ENCODE measurements around the gene RNF112.

GRCh38 chr17:19375732-19376131, 35.3 kb upstream of the RNF112 start:
- TF ChIP-seq, protein P1, sequence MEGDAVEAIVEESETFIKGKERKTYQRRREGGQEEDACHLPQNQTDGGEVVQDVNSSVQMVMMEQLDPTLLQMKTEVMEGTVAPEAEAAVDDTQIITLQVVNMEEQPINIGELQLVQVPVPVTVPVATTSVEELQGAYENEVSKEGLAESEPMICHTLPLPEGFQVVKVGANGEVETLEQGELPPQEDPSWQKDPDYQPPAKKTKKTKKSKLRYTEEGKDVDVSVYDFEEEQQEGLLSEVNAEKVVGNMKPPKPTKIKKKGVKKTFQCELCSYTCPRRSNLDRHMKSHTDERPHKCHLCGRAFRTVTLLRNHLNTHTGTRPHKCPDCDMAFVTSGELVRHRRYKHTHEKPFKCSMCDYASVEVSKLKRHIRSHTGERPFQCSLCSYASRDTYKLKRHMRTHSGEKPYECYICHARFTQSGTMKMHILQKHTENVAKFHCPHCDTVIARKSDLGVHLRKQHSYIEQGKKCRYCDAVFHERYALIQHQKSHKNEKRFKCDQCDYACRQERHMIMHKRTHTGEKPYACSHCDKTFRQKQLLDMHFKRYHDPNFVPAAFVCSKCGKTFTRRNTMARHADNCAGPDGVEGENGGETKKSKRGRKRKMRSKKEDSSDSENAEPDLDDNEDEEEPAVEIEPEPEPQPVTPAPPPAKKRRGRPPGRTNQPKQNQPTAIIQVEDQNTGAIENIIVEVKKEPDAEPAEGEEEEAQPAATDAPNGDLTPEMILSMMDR (IDR thresholded peaks at IDR 0.05): no peak
- TF ChIP-seq POLR2AphosphoS5 (IDR thresholded peaks at IDR 0.05): no peak

Measured in transverse colon (tissue), 4 donors.